Endodermal cell (in vitro differentiated cells): ENCODE measurements around the gene RIMBP2. TPM values are rescaled to one million over a fixed set of nuclear protein-coding genes. Genes with fewer than 3 reads are reported as not detected.

Source experiments
- DNase-seq: peaks from one replicate; pipeline ENCODE4 v3.0.0-alpha.2; 2017
- H3K27ac ChIP-seq: 2 replicates; pipeline ENCODE4 v1.5.1; 2013; ENCODE audit warnings: mild to moderate bottlenecking, low read depth, low read length, moderate library complexity
- H3K27me3 ChIP-seq: 2 replicates; pipeline ENCODE4 v1.6.1; 2013; ENCODE audit warnings: mild to moderate bottlenecking, low read length, moderate library complexity; ENCODE audit not compliant: insufficient read depth, control insufficient read depth, poor library complexity, severe bottlenecking
- H3K36me3 ChIP-seq: 2 replicates; pipeline ENCODE4 v1.7.0; 2013; ENCODE audit warnings: mild to moderate bottlenecking, low read length, moderate library complexity; ENCODE audit not compliant: control insufficient read depth, insufficient read depth
- H3K4me1 ChIP-seq: one replicate; pipeline ENCODE4 v1.7.0; 2013; ENCODE audit warnings: low read length; ENCODE audit not compliant: control insufficient read depth, insufficient read depth
- H3K4me3 ChIP-seq: 2 replicates; pipeline ENCODE4 v1.5.1; 2013; ENCODE audit warnings: mild to moderate bottlenecking, low read length, moderate library complexity
- H3K9ac ChIP-seq: 2 replicates; pipeline ENCODE4 v1.6.1; 2013; ENCODE audit warnings: mild to moderate bottlenecking, low read length, moderate library complexity; ENCODE audit not compliant: poor library complexity, severe bottlenecking; ENCODE audit errors: extremely low read depth
- H3K9me3 ChIP-seq: 2 replicates; pipeline ENCODE4 v1.6.1; 2013; ENCODE audit warnings: mild to moderate bottlenecking, low read length, moderate library complexity; ENCODE audit not compliant: control insufficient read depth
- H3K27ac Mint-ChIP-seq: 2 replicates; pipeline ENCODE4 v1.8.0; 2020; ENCODE audit warnings: mixed read lengths
- H3K27me3 Mint-ChIP-seq: 2 replicates; pipeline ENCODE4 v1.8.0; 2021; ENCODE audit warnings: mild to moderate bottlenecking, mixed read lengths; ENCODE audit not compliant: insufficient read depth
- H3K36me3 Mint-ChIP-seq: 2 replicates; pipeline ENCODE4 v1.8.0; 2020; ENCODE audit warnings: low read depth, mixed read lengths
- H3K4me1 Mint-ChIP-seq: 2 replicates; pipeline ENCODE4 v1.8.0; 2020; ENCODE audit warnings: mixed read lengths
- H3K4me3 Mint-ChIP-seq: 2 replicates; pipeline ENCODE4 v1.8.0; 2020; ENCODE audit warnings: mild to moderate bottlenecking, moderate library complexity, mixed read lengths
- H3K9me3 Mint-ChIP-seq: 2 replicates; pipeline ENCODE4 v1.8.0; 2020; ENCODE audit warnings: mild to moderate bottlenecking, mixed read lengths
- CTCF ChIP-seq: fragments of 200-600 bp; sonication (generic); conservative IDR thresholded peaks from 2 replicates; pipeline ENCODE4 v1.5.0; 2021; ENCODE audit warnings: antibody characterized with exemption, mild to moderate bottlenecking
- WGBS, 2 experiments: methylation state at CpG; one replicate each; pipeline versions ENCODE4 v1.1.5 to v1.1.7; 2013; ENCODE audit warnings: missing lambda C conversion rate in 2 of 2, mixed read lengths in 1 of 2; ENCODE audit not compliant: insufficient coverage in 1 of 2, insufficient read length in 1 of 2; 5-methylcytosine and 5-hydroxymethylcytosine counted together
- total RNA-seq, 2 donors: library from RNA; stranded (reverse); fragmentation: NEBNext Ultra II Directional in 1 of 2; extraction: Animal tissue kit (Norgen Biotek cat#: 25700) in 1 of 2; gene quantifications; 2 replicates in 1 of 2; 3 replicates in 1 of 2; pipeline ENCODE4 v1.2.1, GENCODE V29; 2021

RIMBP2 gene
- total RNA-seq, 2 donors from 2014 or later, result 0.13 to 3.4 TPM

- Mint-ChIP-seq H3K4me1 (peaks cover under 1% of the 10 kb centered on the region), H3K4me3 (no peak overlapping the region), H3K27me3 (peaks cover 2% of the 10 kb centered on the region), H3K36me3 (no peaks in the 10 kb centered on the region), H3K27ac (no peak overlapping the region), H3K9me3 (peaks cover 3% of the 10 kb centered on the region)
- TF ChIP-seq CTCF, result no peak
- WGBS, 2 experiments, result 93 to 99% methylated on average over 11 to 13 of the region's 13 CpGs
- Histone ChIP-seq H3K4me3 (no peak overlapping the region), H3K9ac (no peak overlapping the region), H3K4me1 (no peaks in the 10 kb centered on the region), H3K27me3 (no peaks in the 10 kb centered on the region), H3K27ac (no peak overlapping the region), H3K36me3 (no peaks in the 10 kb centered on the region), H3K9me3 (no peaks in the 10 kb centered on the region)
- DNase-seq, result no peak
Observed at GRCh38 chr12:130644566-130644965, 71.5 kb downstream of the RIMBP2 start.

- H3K27ac ChIP-seq, result no peak overlapping the region
- Mint-ChIP-seq H3K4me1 (no peaks in the 10 kb centered on the region), H3K27me3 (peaks cover 2% of the 10 kb centered on the region), H3K9me3 (peaks cover 3% of the 10 kb centered on the region), H3K27ac (no peak overlapping the region), H3K36me3 (no peaks in the 10 kb centered on the region), H3K4me3 (no peak overlapping the region)
- H3K9ac ChIP-seq, result no peak overlapping the region
- no peaks in the 10 kb centered on the region for H3K27me3 ChIP-seq
- no peak for TF ChIP-seq CTCF
- DNase-seq, result no peak
- H3K36me3 ChIP-seq, result no peaks in the 10 kb centered on the region
- H3K4me1 ChIP-seq, result no peaks in the 10 kb centered on the region
- 91 to 93% methylated on average over 10 to 12 of the region's 12 CpGs for WGBS, 2 experiments
- no peaks in the 10 kb centered on the region for H3K9me3 ChIP-seq
- no peak overlapping the region for H3K4me3 ChIP-seq
Observed at GRCh38 chr12:130644146-130644545, 72.0 kb downstream of the RIMBP2 start.

- DNase-seq, result no peak
- 90 to 93% methylated on average over 10 to 15 of the region's 15 CpGs for WGBS, 2 experiments
- no peaks in the 10 kb centered on the region for H3K36me3 Mint-ChIP-seq
Observed at GRCh38 chr12:130642856-130643255, 73.2 kb downstream of the RIMBP2 start.

More at GRCh38 chr12:130642856-130643255, 73.2 kb downstream of the RIMBP2 start:
- H3K4me3 Mint-ChIP-seq, result no peak overlapping the region
- no peaks in the 10 kb centered on the region for H3K4me1 Mint-ChIP-seq
- H3K9me3 ChIP-seq, result no peaks in the 10 kb centered on the region
- no peak overlapping the region for H3K27ac ChIP-seq
- TF ChIP-seq CTCF, result no peak
- no peak overlapping the region for H3K9ac ChIP-seq
- H3K4me3 ChIP-seq, result no peak overlapping the region
- no peaks in the 10 kb centered on the region for H3K4me1 ChIP-seq
- no peaks in the 10 kb centered on the region for H3K27me3 ChIP-seq
- H3K9me3 Mint-ChIP-seq, result peaks cover 10% of the 10 kb centered on the region
- no peak overlapping the region for H3K27ac Mint-ChIP-seq
- peaks cover 2% of the 10 kb centered on the region for H3K27me3 Mint-ChIP-seq
- H3K36me3 ChIP-seq, result no peaks in the 10 kb centered on the region
